HUES48 (cell line): ENCODE results near the gene FCF1.

Experiments
- H3K27ac ChIP-seq: one replicate; pipeline ENCODE4 v1.7.0; 2013; ENCODE audit warnings: low read depth, low read length, inconsistent platforms
- H3K27me3 ChIP-seq: 2 replicates; pipeline ENCODE4 v1.6.1; 2013; ENCODE audit warnings: mild to moderate bottlenecking, low read length; ENCODE audit not compliant: control insufficient read depth, insufficient read depth
- H3K36me3 ChIP-seq: 2 replicates; pipeline ENCODE4 v1.6.1; 2013; ENCODE audit warnings: low read length; ENCODE audit not compliant: control insufficient read depth, insufficient read depth
- H3K4me1 ChIP-seq: 2 replicates; pipeline ENCODE4 v1.6.1; 2013; ENCODE audit warnings: mild to moderate bottlenecking, low read length; ENCODE audit not compliant: control insufficient read depth, insufficient read depth
- H3K4me3 ChIP-seq: 2 replicates; pipeline ENCODE4 v1.5.1; 2013; ENCODE audit warnings: mild to moderate bottlenecking, low read depth, low read length
- H3K9ac ChIP-seq: 2 replicates; pipeline ENCODE4 v1.6.1; 2013; ENCODE audit warnings: mild to moderate bottlenecking, low read depth, low read length, moderate library complexity
- H3K9me3 ChIP-seq: 2 replicates; pipeline ENCODE4 v1.6.1; 2013; ENCODE audit warnings: low read length; ENCODE audit not compliant: control insufficient read depth, insufficient read depth

The FCF1 gene

GRCh38 chr14:74712499-74713394 lies at the start of gene FCF1, which contains the start of gene AREL1:
Gene FCF1, plus strand, starts transcription at chr14:74713144. Its CDS starts 54 bp downstream, at chr14:74713198.
Gene AREL1, minus strand, starts transcription at chr14:74713080. Its CDS starts 27,465 bp downstream, at chr14:74685615.
- Histone ChIP-seq H3K4me1 (0 out of 2 replicates have a peak, but pooled peaks cover 3% of the 10 kb centered on the region), H3K9ac (peak within 1 kb of the TSS; percentile 71), H3K27me3 (no peaks in the 10 kb centered on the region), H3K27ac (peak within 1 kb of the TSS; percentile 36), H3K4me3 (peak within 1 kb of the TSS; percentile 90), H3K9me3 (no peaks in the 10 kb centered on the region), H3K36me3 (peaks cover 32% of the 10 kb centered on the region)

GRCh38 chr14:74663884-74664283 lies 49.1 kb upstream of the FCF1 start:
- no peaks in the 10 kb centered on the region for H3K4me1 ChIP-seq
- peaks cover 86% of the 10 kb centered on the region for H3K36me3 ChIP-seq
- H3K27me3 ChIP-seq: no peaks in the 10 kb centered on the region
- H3K27ac ChIP-seq: no peak overlapping the region
- no peaks in the 10 kb centered on the region for H3K9me3 ChIP-seq
- H3K9ac ChIP-seq: no peak overlapping the region
- H3K4me3 ChIP-seq: no peak overlapping the region

GRCh38 chr14:74664717-74665116 lies 48.2 kb upstream of the FCF1 start:
- Histone ChIP-seq H3K4me1 (no peaks in the 10 kb centered on the region), H3K9ac (no peak overlapping the region), H3K9me3 (no peaks in the 10 kb centered on the region), H3K27me3 (no peaks in the 10 kb centered on the region), H3K36me3 (peaks cover 94% of the 10 kb centered on the region), H3K4me3 (no peak overlapping the region), H3K27ac (no peak overlapping the region)

- no peaks in the 10 kb centered on the region for H3K4me1 ChIP-seq
- no peak overlapping the region for H3K4me3 ChIP-seq
- peaks cover 94% of the 10 kb centered on the region for H3K36me3 ChIP-seq
- no peaks in the 10 kb centered on the region for H3K27me3 ChIP-seq
- no peak overlapping the region for H3K9ac ChIP-seq
- H3K27ac ChIP-seq: no peak overlapping the region
- H3K9me3 ChIP-seq: no peaks in the 10 kb centered on the region
Measured at GRCh38 chr14:74667758-74668157, 45.2 kb upstream of the FCF1 start.

GRCh38 chr14:74669256-74669655 lies 43.7 kb upstream of the FCF1 start:
- no peaks in the 10 kb centered on the region for H3K9me3 ChIP-seq
- H3K4me3 ChIP-seq: no peak overlapping the region
- H3K4me1 ChIP-seq: no peaks in the 10 kb centered on the region
- no peaks in the 10 kb centered on the region for H3K27me3 ChIP-seq
- H3K27ac ChIP-seq: no peak overlapping the region
- H3K9ac ChIP-seq: no peak overlapping the region
- peaks cover 95% of the 10 kb centered on the region for H3K36me3 ChIP-seq

GRCh38 chr14:74669846-74670245 lies 43.1 kb upstream of the FCF1 start:
- no peaks in the 10 kb centered on the region for H3K4me1 ChIP-seq
- H3K9me3 ChIP-seq: no peaks in the 10 kb centered on the region
- H3K36me3 ChIP-seq: peaks cover 95% of the 10 kb centered on the region
- H3K9ac ChIP-seq: no peak overlapping the region
- H3K4me3 ChIP-seq: no peak overlapping the region
- H3K27me3 ChIP-seq: no peaks in the 10 kb centered on the region
- H3K27ac ChIP-seq: no peak overlapping the region

GRCh38 chr14:74670726-74671411 lies 42.1 kb upstream of the FCF1 start:
- H3K27me3 ChIP-seq: no peaks in the 10 kb centered on the region
- no peak overlapping the region for H3K9ac ChIP-seq
- H3K4me3 ChIP-seq: no peak overlapping the region
- H3K9me3 ChIP-seq: no peaks in the 10 kb centered on the region
- H3K36me3 ChIP-seq: peaks cover 95% of the 10 kb centered on the region
- H3K4me1 ChIP-seq: no peaks in the 10 kb centered on the region
- no peak overlapping the region for H3K27ac ChIP-seq

GRCh38 chr14:74671789-74672188 lies 41.2 kb upstream of the FCF1 start:
- peaks cover 96% of the 10 kb centered on the region for H3K36me3 ChIP-seq
- H3K27ac ChIP-seq: no peak overlapping the region
- H3K4me3 ChIP-seq: no peak overlapping the region
- no peak overlapping the region for H3K9ac ChIP-seq
- no peaks in the 10 kb centered on the region for H3K27me3 ChIP-seq
- H3K9me3 ChIP-seq: no peaks in the 10 kb centered on the region
- H3K4me1 ChIP-seq: no peaks in the 10 kb centered on the region

- Histone ChIP-seq H3K4me1 (no peaks in the 10 kb centered on the region), H3K27ac (no peak overlapping the region), H3K9ac (no peak overlapping the region), H3K36me3 (peaks cover 80% of the 10 kb centered on the region), H3K9me3 (no peaks in the 10 kb centered on the region), H3K27me3 (no peaks in the 10 kb centered on the region), H3K4me3 (no peak overlapping the region)
Measured at GRCh38 chr14:74673768-74674167, 39.2 kb upstream of the FCF1 start.

- H3K27ac ChIP-seq: no peak overlapping the region
- no peaks in the 10 kb centered on the region for H3K9me3 ChIP-seq
- H3K27me3 ChIP-seq: no peaks in the 10 kb centered on the region
- no peaks in the 10 kb centered on the region for H3K4me1 ChIP-seq
- peaks cover 68% of the 10 kb centered on the region for H3K36me3 ChIP-seq
- H3K9ac ChIP-seq: no peak overlapping the region
- no peak overlapping the region for H3K4me3 ChIP-seq
Measured at GRCh38 chr14:74675219-74675618, 37.7 kb upstream of the FCF1 start.
